Panc1 (cell line): Measurements from ENCODE around the gene ZNF792. TPM values are rescaled to one million over a fixed set of nuclear protein-coding genes. Genes with fewer than 3 reads are reported as not detected.

ENCODE experiments used
- ATAC-seq: fragments of 200-7000 bp; cut with Tn5 transposase; 2 replicates; pipeline ENCODE4 v1.9.1; 2020; ENCODE audit warnings: mild to moderate bottlenecking, moderate library complexity
- BruUV-seq: library from RNA; stranded (reverse); fragments of 400-500 nt; replicated peaks from 2 replicates; lab custom pipeline; 2021; lab: Mats Ljungman, UMichigan
- CTCF ChIA-PET: fragments of 300-600 bp; sonication (Branson Sonifier 250); formaldehyde crosslinking; loops from one replicate; lab custom pipeline; 2022; ENCODE audit warnings: antibody characterized with exemption; lab: Charles Lee
- POLR2A ChIA-PET: fragments of 300-600 bp; sonication (Branson Sonifier 250); formaldehyde crosslinking; loops from one replicate; lab custom pipeline; 2022; ENCODE audit warnings: antibody characterized with exemption; lab: Charles Lee
- DNase-seq: peaks from one replicate; pipeline ENCODE4 v3.0.0-alpha.2; 2010; ENCODE audit warnings: low read depth, low spot score
- H3K27ac ChIP-seq: 2 replicates; pipeline ENCODE4 v1.5.1; 2011; ENCODE audit warnings: mild to moderate bottlenecking, low read length, inconsistent platforms
- H3K27me3 ChIP-seq: fragments of 200-500 bp; sonication (Bioruptor generic); 2 replicates; pipeline ENCODE4 v1.6.0; 2014; ENCODE audit warnings: low read length, inconsistent platforms; ENCODE audit not compliant: control insufficient read depth, insufficient read depth
- H3K36me3 ChIP-seq: fragments of 200-500 bp; sonication (Bioruptor generic); 2 replicates; pipeline ENCODE4 v1.5.1; 2014; ENCODE audit warnings: inconsistent platforms, mild to moderate bottlenecking, low read length, moderate library complexity; ENCODE audit not compliant: control insufficient read depth, insufficient read depth
- H3K4me1 ChIP-seq: 2 replicates; pipeline ENCODE4 v1.5.1; 2011; ENCODE audit warnings: inconsistent platforms, mild to moderate bottlenecking, low read length, moderate library complexity; ENCODE audit not compliant: control insufficient read depth, insufficient read depth
- H3K4me3 ChIP-seq, 2 experiments: 2 replicates each; pipeline ENCODE4 v1.5.1; 2011 to 2012; ENCODE audit warnings: low read depth in 2 of 2, low read length in 2 of 2, mild to moderate bottlenecking in 2 of 2, inconsistent platforms in 1 of 2, moderate library complexity in 1 of 2
- H3K9me3 ChIP-seq: fragments of 200-500 bp; sonication (Bioruptor generic); 2 replicates; pipeline ENCODE4 v1.5.1; 2014; ENCODE audit warnings: low read depth, mild to moderate bottlenecking, inconsistent platforms, low read length, moderate library complexity; ENCODE audit not compliant: control insufficient read depth, insufficient read depth
- POLR2AphosphoS5 ChIP-seq: IDR thresholded peaks from 2 replicates; pipeline ENCODE4 v1.6.1; 2012; ENCODE audit warnings: mild to moderate bottlenecking, low read depth, low read length, moderate library complexity
- REST ChIP-seq, 2 experiments: IDR thresholded peaks; 2 replicates each; pipeline ENCODE4 v1.6.1; 2011 to 2012; ENCODE audit warnings: low read depth in 2 of 2, control low read depth in 1 of 2, low read length in 1 of 2, mild to moderate bottlenecking in 1 of 2, moderate library complexity in 1 of 2; ENCODE audit not compliant: insufficient read depth in 1 of 2
- SIN3A ChIP-seq: IDR thresholded peaks from 2 replicates; pipeline ENCODE4 v1.6.1; 2012; ENCODE audit warnings: low read depth, mild to moderate bottlenecking, low read length, moderate library complexity, borderline replicate concordance; ENCODE audit not compliant: insufficient read depth
- TCF7L2 ChIP-seq: IDR thresholded peaks from 2 replicates; pipeline ENCODE4 v1.6.1; 2011; ENCODE audit warnings: mild to moderate bottlenecking, low read depth, low read length, inconsistent platforms
- in situ Hi-C: cut with HindIII; loops from 2 replicates; pipeline ENCODE4 v1.10.0; 2016; ENCODE audit warnings: low sequenced_read_pairs, low pct_unique_long_range_greater_than_20kb
- intact Hi-C: fragments of 100-400 bp; cut with micrococcal nuclease; formaldehyde crosslinking; loops from one replicate; pipeline ENCODE4 v1.10.0; 2022; ENCODE audit not compliant: unreplicated experiment
- total RNA-seq: library from RNA; stranded (reverse); gene quantifications from one replicate; pipeline ENCODE4 v1.2.1, GENCODE V29; 2021; ENCODE audit not compliant: unreplicated experiment
- TF ChIP-seq, protein P1 (sequence below): fragments of 450-650 bp; IDR thresholded peaks from 2 replicates; pipeline ENCODE4 v1.5.1; 2017; ENCODE audit warnings: mild to moderate bottlenecking

ZNF792 gene
- total RNA-seq, 1 experiment from 2014 or later = 1.8 TPM

DNA sequence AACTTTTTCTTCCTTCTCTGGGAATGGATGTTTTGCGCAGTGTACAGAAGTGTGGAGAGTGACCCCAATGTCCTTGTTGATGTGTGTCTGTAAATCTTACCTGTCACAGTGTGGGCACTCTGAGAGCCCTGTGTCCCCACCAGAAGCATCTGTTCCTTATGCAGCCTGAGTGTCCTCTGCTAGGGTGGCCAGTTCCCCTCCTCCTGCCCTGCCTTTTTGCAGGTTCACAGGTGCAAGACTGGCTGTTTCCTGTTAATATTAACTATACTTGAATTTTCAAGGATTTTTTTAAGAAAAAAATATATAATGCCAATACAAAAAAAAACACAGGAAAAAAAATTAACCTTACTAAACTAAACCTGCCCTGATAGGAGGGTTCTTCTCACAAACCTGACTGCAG lies 24.1 kb upstream of the ZNF792 start:
- intact Hi-C loops = no loop called here
- ChIA-PET POLR2A (no interaction called here), CTCF (no interaction called here)
- H3K4me1 ChIP-seq = no peaks in the 10 kb centered on the region
- no peaks in the 10 kb centered on the region for H3K36me3 ChIP-seq
- no peaks in the 10 kb centered on the region for H3K27me3 ChIP-seq
- no peaks in the 10 kb centered on the region for H3K9me3 ChIP-seq
- no peak overlapping the region for H3K4me3 ChIP-seq
- ATAC-seq (no peak), DNase-seq (no peak)
- in situ Hi-C loops = no loop called here
- H3K27ac ChIP-seq = no peak overlapping the region
- no peak for TF ChIP-seq SIN3A
- no peak for TF ChIP-seq REST (IDR thresholded peaks at IDR 0.05; ENCODE audit: insufficient read depth in 1 of 2, low read depth in 2 of 2, low read length in 1 of 2)
- TF ChIP-seq, protein P1, sequence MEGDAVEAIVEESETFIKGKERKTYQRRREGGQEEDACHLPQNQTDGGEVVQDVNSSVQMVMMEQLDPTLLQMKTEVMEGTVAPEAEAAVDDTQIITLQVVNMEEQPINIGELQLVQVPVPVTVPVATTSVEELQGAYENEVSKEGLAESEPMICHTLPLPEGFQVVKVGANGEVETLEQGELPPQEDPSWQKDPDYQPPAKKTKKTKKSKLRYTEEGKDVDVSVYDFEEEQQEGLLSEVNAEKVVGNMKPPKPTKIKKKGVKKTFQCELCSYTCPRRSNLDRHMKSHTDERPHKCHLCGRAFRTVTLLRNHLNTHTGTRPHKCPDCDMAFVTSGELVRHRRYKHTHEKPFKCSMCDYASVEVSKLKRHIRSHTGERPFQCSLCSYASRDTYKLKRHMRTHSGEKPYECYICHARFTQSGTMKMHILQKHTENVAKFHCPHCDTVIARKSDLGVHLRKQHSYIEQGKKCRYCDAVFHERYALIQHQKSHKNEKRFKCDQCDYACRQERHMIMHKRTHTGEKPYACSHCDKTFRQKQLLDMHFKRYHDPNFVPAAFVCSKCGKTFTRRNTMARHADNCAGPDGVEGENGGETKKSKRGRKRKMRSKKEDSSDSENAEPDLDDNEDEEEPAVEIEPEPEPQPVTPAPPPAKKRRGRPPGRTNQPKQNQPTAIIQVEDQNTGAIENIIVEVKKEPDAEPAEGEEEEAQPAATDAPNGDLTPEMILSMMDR = no peak
- TF ChIP-seq POLR2AphosphoS5 = no peak
- no peak for TF ChIP-seq TCF7L2
- no TSS peak for BruUV-seq

DNA sequence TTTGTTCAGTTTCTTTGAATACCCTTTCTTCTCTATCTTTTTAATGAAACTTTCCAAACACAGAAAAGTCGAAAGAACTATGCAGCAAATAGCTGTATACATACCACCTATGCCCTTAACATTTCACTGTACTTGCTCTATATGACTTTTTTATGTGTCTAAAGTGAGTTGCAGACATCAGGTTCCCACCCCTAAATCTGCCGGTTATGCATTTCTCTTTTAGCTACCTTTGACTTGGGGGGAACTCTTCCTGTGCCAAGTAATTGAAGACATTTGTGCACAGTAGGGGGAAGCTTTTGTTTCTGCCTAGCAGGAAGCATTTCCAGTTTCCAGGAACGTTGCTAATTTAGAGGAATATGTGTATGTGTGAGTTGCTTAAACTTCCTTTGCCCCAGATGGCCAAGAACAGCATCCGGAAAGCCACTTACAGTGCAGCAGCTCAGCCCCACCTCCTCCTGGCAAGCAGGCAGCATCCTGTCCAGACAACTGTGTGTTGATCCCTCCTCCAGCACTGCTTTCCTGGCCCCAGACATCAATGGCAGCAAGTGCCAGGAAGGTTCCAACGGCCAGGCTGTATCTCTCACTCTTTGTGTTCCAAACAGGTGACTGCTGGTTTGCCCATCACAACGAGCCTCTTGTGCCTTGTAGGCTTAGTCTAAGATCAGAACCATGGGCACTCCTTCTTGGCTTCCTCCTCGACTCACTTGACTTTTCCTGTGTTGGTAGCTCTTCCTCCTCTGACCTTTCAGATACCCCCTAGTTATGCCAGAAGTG lies 21.4 kb upstream of the ZNF792 start:
- POLR2A ChIA-PET = no interaction called here
- no peaks in the 10 kb centered on the region for H3K9me3 ChIP-seq
- H3K4me3 ChIP-seq = no peak overlapping the region
- ATAC-seq (no peak), DNase-seq (no peak)
- CTCF ChIA-PET = no interaction called here
- TF ChIP-seq SIN3A = no peak
- TF ChIP-seq REST (IDR thresholded peaks at IDR 0.05; ENCODE audit: insufficient read depth in 1 of 2, low read depth in 2 of 2, low read length in 1 of 2) = no peak
- in situ Hi-C loops = no loop called here
- no peaks in the 10 kb centered on the region for H3K36me3 ChIP-seq
- H3K27me3 ChIP-seq = no peaks in the 10 kb centered on the region
- H3K4me1 ChIP-seq = no peaks in the 10 kb centered on the region
- BruUV-seq = no TSS peak
- intact Hi-C loops = no loop called here
- H3K27ac ChIP-seq = no peak overlapping the region
